Hepatocyte (in vitro differentiated cells): ENCODE data around the gene SUSD3. TPM values are rescaled to one million over a fixed set of nuclear protein-coding genes. Genes with fewer than 3 reads are reported as not detected.

Experiments
- DNase-seq: peaks from one replicate; pipeline ENCODE4 v3.0.0-alpha.2; 2016; ENCODE audit warnings: low spot score
- H2AFZ ChIP-seq: fragments of 200-600 bp; sonication (generic); 2 replicates; pipeline ENCODE4 v1.6.0; 2016; ENCODE audit warnings: antibody characterized with exemption, mild to moderate bottlenecking
- H3K27ac ChIP-seq: fragments of 200-600 bp; sonication (generic); 2 replicates; pipeline ENCODE4 v1.5.1; 2016; ENCODE audit warnings: mild to moderate bottlenecking
- H3K27me3 ChIP-seq: fragments of 200-600 bp; sonication (generic); 2 replicates; pipeline ENCODE4 v1.6.1; 2016
- H3K36me3 ChIP-seq: fragments of 200-600 bp; sonication (generic); replicated peaks from 2 replicates; pipeline ENCODE4 v1.5.1; 2016; ENCODE audit warnings: low read depth; ENCODE audit not compliant: insufficient read depth
- H3K4me1 ChIP-seq: fragments of 200-600 bp; sonication (generic); 2 replicates; pipeline ENCODE4 v1.5.1; 2016; ENCODE audit warnings: mild to moderate bottlenecking, moderate library complexity; ENCODE audit not compliant: insufficient read depth
- H3K4me2 ChIP-seq: fragments of 200-600 bp; sonication (generic); 2 replicates; pipeline ENCODE4 v1.6.0; 2016
- H3K4me3 ChIP-seq: fragments of 200-600 bp; sonication (generic); 2 replicates; pipeline ENCODE4 v1.5.1; 2016; ENCODE audit warnings: mild to moderate bottlenecking
- H3K79me2 ChIP-seq: fragments of 200-600 bp; sonication (generic); 2 replicates; pipeline ENCODE4 v1.6.0; 2017; ENCODE audit warnings: mild to moderate bottlenecking
- H3K9me2 ChIP-seq: fragments of 200-600 bp; sonication (generic); replicated peaks from 2 replicates; pipeline ENCODE4 v1.6.0; 2017; ENCODE audit warnings: mild to moderate bottlenecking; ENCODE audit not compliant: insufficient read depth
- H3K9me3 ChIP-seq: fragments of 200-600 bp; sonication (generic); 2 replicates; pipeline ENCODE4 v1.5.1; 2016; ENCODE audit warnings: low read depth, mild to moderate bottlenecking
- H4K20me1 ChIP-seq: fragments of 200-600 bp; sonication (generic); 2 replicates; pipeline ENCODE4 v1.6.0; 2016; ENCODE audit warnings: mild to moderate bottlenecking; ENCODE audit not compliant: insufficient read depth, poor library complexity, severe bottlenecking
- CTCF ChIP-seq: fragments of 200-600 bp; sonication (generic); IDR thresholded peaks from 2 replicates; pipeline ENCODE4 v1.5.1; 2016; ENCODE audit warnings: antibody characterized with exemption, mild to moderate bottlenecking; ENCODE audit not compliant: poor library complexity
- EZH2 ChIP-seq: fragments of 200-600 bp; sonication (generic); IDR thresholded peaks from 2 replicates; pipeline ENCODE4 v1.6.1; 2016; ENCODE audit warnings: antibody characterized with exemption, mild to moderate bottlenecking, borderline replicate concordance
- EZH2phosphoT487 ChIP-seq: fragments of 200-600 bp; sonication (generic); IDR thresholded peaks from one replicate; pipeline ENCODE4 v1.6.1; 2018; ENCODE audit warnings: antibody characterized with exemption, mild to moderate bottlenecking, low read depth, moderate library complexity; ENCODE audit not compliant: unreplicated experiment, severe bottlenecking
- WGBS: methylation state at CpG from one replicate; pipeline ENCODE4 v1.1.6; 2016; ENCODE audit warnings: low lambda C conversion rate; ENCODE audit errors: missing lambda C conversion rate; 5-methylcytosine and 5-hydroxymethylcytosine counted together
- polyA plus RNA-seq: library from polyadenylated mRNA; unstranded; fragments of >200 nt; fragmentation: Nextera tagmentation; extraction: Ambion mirVana; gene quantifications from 2 replicates; pipeline ENCODE4 v1.2.1, GENCODE V29; 2016
- total RNA-seq: library from RNA; depleted of rRNA; stranded (reverse); fragments of >200 nt; gene quantifications from 2 replicates; pipeline ENCODE4 v1.2.3, GENCODE V29; 2014

The SUSD3 gene
- total and polyA plus RNA-seq, 2 experiments from 2014 or later: 11.4 to 17.3 TPM

- Histone ChIP-seq H3K4me1 (no peaks in the 10 kb centered on the region), H3K27ac (no peak overlapping the region), H4K20me1 (no peaks in the 10 kb centered on the region), H3K36me3 (no peaks in the 10 kb centered on the region), H3K9me2 (no peaks in the 10 kb centered on the region), H3K4me2 (no peak overlapping the region), H3K79me2 (no peaks in the 10 kb centered on the region), H3K27me3 (no peaks in the 10 kb centered on the region), H2AFZ (no peak overlapping the region), H3K4me3 (no peak overlapping the region), H3K9me3 (no peaks in the 10 kb centered on the region)
- no peak for DNase-seq
- TF ChIP-seq EZH2: no peak
- no peak for TF ChIP-seq CTCF
- TF ChIP-seq EZH2phosphoT487: no peak
- 91% methylated on average over 6 of the region's 6 CpGs for WGBS
Observed at GRCh38 chr9:93041108-93041802, 17.2 kb upstream of the SUSD3 start.

- no peak overlapping the region for H3K4me3 ChIP-seq
- TF ChIP-seq EZH2 (no peak), CTCF (no peak)
- H3K4me1 ChIP-seq: no peaks in the 10 kb centered on the region
- H3K9me3 ChIP-seq: no peaks in the 10 kb centered on the region
- no peak for DNase-seq
- H2AFZ ChIP-seq: no peak overlapping the region
- no peaks in the 10 kb centered on the region for H3K9me2 ChIP-seq
- no peak overlapping the region for H3K4me2 ChIP-seq
- H3K36me3 ChIP-seq: no peaks in the 10 kb centered on the region
- no peaks in the 10 kb centered on the region for H4K20me1 ChIP-seq
- no peak overlapping the region for H3K27ac ChIP-seq
- WGBS: 91% methylated on average over 6 of the region's 6 CpGs
- no peaks in the 10 kb centered on the region for H3K79me2 ChIP-seq
- no peaks in the 10 kb centered on the region for H3K27me3 ChIP-seq
Observed at GRCh38 chr9:93043122-93043521, 15.4 kb upstream of the SUSD3 start.

GRCh38 chr9:93045521-93045920, 13.0 kb upstream of the SUSD3 start:
- Histone ChIP-seq H3K36me3 (no peaks in the 10 kb centered on the region), H3K27me3 (no peaks in the 10 kb centered on the region), H3K4me2 (no peak overlapping the region), H3K9me2 (no peaks in the 10 kb centered on the region), H4K20me1 (no peaks in the 10 kb centered on the region), H3K4me3 (no peak overlapping the region), H3K27ac (no peak overlapping the region), H3K79me2 (no peaks in the 10 kb centered on the region), H3K4me1 (no peaks in the 10 kb centered on the region), H3K9me3 (no peaks in the 10 kb centered on the region), H2AFZ (no peak overlapping the region)
- DNase-seq: no peak
- 90% methylated on average over 2 of the region's 2 CpGs for whole genome bisulfite sequencing
- TF ChIP-seq EZH2phosphoT487 (no peak), CTCF (no peak), EZH2 (no peak)
